ENCODE measurements around the gene COX4I1. TPM values are rescaled to one million over a fixed set of nuclear protein-coding genes. Genes with fewer than 3 reads are reported as not detected.
"Not testable (repeated sequence)": the region's sequence is repeated elsewhere in the genome, so short reads cannot be mapped to it uniquely, and the experiment has no call there.

COX4I1 gene
- polyA plus RNA-seq, 3 donors, result 533 to 1,232 (median 1,054) TPM

- no peak overlapping the region for H3K27ac ChIP-seq (ENCODE audit: low read depth, low read length)
- 90 to 96% (median 93%) methylated on average over 14 of the region's 14 CpGs for WGBS, 3 donors
These were observed 16.7 kb downstream of the COX4I1 start for GRCh38 chr16:85816159-85816558.

- H3K27ac ChIP-seq (ENCODE audit: low read depth, low read length), result not testable (repeated sequence)
- 85 to 91% (median 88%) methylated on average over 6 of the region's 6 CpGs for WGBS, 3 donors
These were observed 17.7 kb downstream of the COX4I1 start for GRCh38 chr16:85817195-85817594.

DNA sequence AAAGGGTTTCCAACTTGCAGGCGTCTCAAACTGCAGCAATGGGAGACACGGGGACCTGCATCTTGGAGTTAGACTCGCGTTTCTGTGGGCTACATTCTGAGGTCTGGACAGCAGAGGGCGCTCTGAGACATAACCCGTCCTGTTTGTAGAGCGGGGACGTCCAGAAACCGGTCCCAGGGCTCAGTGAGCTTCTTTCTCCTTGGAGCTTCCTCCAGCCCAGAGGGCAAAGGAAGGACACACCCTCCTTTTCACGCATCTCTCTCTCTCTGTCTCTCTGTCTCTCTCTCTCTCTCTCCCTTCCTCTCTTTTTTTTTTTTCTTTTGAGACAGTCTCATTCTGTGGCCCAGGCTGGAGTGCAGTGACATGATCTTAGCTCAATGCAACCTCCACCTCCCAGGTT lies 19.8 kb downstream of the COX4I1 start:
- no peak overlapping the region for H3K27ac ChIP-seq (ENCODE audit: low read depth, low read length)
- WGBS, 3 donors, result 2 to 4% (median 3%) methylated on average over 10 of the region's 10 CpGs

GRCh38 chr16:85819771-85820170 lies 20.3 kb downstream of the COX4I1 start:
- WGBS, 3 donors, result 38 to 67% (median 57%) methylated on average over 6 of the region's 6 CpGs
- H3K27ac ChIP-seq (ENCODE audit: low read depth, low read length), result no peak overlapping the region

- no peak overlapping the region for H3K27ac ChIP-seq (ENCODE audit: low read depth, low read length)
- WGBS, 3 donors, result 59 to 67% (median 66%) methylated on average over 22 of the region's 22 CpGs
These were observed 21.3 kb downstream of the COX4I1 start for GRCh38 chr16:85820604-85821372.

GRCh38 chr16:85821390-85822135 lies 22.1 kb downstream of the COX4I1 start:
- H3K27ac ChIP-seq (ENCODE audit: low read depth, low read length), result no peak overlapping the region
- 12 to 15% (median 14%) methylated on average over 24 to 27 of the region's 27 CpGs for WGBS, 3 donors

GRCh38 chr16:85822145-85822544 lies 22.6 kb downstream of the COX4I1 start:
- no peak overlapping the region for H3K27ac ChIP-seq (ENCODE audit: low read depth, low read length)
- 93 to 94% (median 94%) methylated on average over 12 of the region's 12 CpGs for WGBS, 3 donors

DNA sequence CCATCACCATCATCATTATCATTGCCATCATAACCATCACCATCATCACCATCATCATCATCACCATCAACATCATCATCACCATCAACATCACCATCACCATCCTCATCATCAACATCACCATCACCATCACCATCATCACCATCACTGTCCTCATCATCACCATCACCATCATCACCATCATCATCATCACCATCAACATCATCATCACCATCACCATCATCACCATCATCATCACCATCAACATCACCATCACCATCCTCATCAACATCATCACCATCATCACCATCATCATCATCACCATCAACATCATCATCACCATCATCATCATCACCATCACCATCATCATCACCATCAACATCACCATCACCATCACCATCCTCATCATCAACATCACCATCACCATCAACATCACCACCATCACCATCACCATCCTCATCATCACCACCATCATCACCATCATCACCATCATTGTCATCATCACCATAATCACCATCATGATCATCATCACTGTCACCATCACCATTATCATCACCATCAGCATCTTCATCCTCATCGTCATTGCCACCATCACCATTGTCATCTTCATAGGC lies 23.9 kb downstream of the COX4I1 start:
- no peak overlapping the region for H3K27ac ChIP-seq (ENCODE audit: low read depth, low read length)
- 98 to 100% (median 100%) methylated on average over 1 of the region's 1 CpG for WGBS, 3 donors

DNA sequence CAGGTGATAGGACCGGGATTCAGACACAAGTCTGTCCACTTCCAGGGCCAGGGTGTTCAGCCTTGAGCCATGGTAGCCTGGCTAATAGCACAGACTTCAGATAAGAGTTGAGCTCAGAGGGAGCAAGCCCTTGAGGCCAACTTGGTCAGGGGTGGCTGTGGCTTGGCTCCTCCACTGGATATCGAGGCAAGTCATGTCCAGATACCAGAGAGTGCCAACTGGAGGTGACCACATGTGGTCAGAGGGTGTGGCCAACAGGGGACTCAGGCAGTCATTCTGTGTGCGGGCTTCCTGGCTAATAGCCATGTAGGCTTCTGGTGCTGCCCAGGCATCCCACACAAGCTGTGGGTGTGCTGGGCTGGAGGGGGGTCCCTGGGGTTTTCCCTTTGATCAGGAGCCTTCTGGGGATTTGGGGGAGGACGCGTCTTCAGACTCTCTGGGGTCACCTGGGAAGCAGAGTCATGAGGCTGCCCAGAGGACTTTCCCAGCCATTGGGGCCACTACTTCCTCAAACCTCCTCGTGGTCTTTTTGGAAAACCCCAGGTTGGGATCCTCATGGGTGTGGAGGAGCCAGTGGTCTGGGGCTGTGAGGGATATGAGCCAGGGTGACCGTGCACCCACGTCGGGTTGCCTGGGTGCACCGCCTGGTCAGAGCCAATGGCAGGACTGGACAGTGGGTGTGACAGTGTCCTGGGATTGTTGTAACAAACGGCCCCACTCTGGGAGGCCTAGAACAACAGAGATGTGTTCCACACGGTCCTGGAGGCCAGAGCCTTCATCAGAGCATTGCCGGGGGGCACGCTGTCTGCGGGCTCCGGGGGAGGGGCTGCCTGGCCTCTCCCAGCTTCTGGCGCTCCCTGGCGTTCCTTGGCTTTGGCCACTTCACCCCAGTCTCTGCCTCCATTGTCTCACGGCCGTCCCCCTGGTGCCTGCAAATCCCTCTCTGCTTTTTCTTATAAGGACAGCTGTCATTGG lies 25.0 kb downstream of the COX4I1 start:
- WGBS, 3 donors, result 78 to 80% (median 80%) methylated on average over 20 of the region's 20 CpGs
- no peak overlapping the region for H3K27ac ChIP-seq (ENCODE audit: low read depth, low read length)

DNA sequence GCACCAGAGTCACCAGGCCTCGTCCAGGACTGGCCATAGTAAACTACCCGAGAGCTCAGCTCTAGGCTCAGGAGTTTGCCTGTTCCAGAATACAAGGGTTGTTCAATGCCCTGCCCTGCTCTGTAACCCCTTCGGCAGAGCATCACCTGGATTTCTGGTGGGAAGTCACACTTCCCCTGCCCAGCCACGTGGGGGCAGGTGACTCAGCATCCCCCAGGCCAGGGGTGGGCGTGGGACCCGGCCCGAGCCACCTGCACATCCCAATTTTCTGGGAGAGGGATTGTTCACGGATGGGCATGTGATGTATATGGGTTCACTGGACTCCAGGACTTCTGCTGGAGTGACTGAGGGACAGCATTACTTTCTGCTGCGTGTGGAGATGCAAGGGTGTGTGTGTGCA lies 25.8 kb downstream of the COX4I1 start:
- no peak overlapping the region for H3K27ac ChIP-seq (ENCODE audit: low read depth, low read length)
- WGBS, 3 donors, result 62 to 70% (median 65%) methylated on average over 9 of the region's 9 CpGs

DNA sequence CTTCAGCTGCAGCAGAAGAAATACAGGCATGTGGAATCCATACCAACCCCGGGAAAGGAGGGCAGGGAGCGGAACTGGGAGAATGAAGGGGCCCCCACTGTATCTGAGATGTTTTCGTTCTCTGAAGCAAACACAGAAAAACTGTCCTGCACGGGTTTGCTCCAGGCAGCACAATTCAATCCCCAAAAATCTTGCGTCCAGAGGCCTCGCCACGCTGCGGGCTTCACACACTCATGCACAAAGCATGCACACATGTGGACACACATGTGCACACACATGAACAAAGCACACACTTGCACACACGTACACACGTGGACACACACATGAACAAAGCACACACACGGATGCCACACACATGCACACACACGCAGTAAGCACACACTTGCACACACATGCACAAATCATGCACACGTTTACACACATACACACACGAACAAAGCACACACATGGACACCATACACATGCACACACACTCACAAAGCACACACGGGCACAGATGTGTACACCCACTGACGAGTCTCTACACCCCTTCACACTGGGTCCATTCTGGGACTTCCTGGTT lies 27.3 kb downstream of the COX4I1 start:
- WGBS, 3 donors, result 78 to 89% (median 86%) methylated on average over 16 of the region's 16 CpGs
- H3K27ac ChIP-seq (ENCODE audit: low read depth, low read length), result no peak overlapping the region

- H3K27ac ChIP-seq (ENCODE audit: low read depth, low read length), result no peak overlapping the region
- 60 to 80% (median 67%) methylated on average over 9 of the region's 9 CpGs for WGBS, 3 donors
These were observed 28.7 kb downstream of the COX4I1 start for GRCh38 chr16:85828166-85828565.

GRCh38 chr16:85829171-85829719 lies 29.8 kb downstream of the COX4I1 start:
- H3K27ac ChIP-seq (ENCODE audit: low read depth, low read length), result no peak overlapping the region
- WGBS, 3 donors, result 57 to 70% (median 61%) methylated on average over 15 of the region's 15 CpGs

GRCh38 chr16:85829751-85830445 lies 30.4 kb downstream of the COX4I1 start:
- WGBS, 3 donors, result 42 to 72% (median 43%) methylated on average over 24 of the region's 24 CpGs
- H3K27ac ChIP-seq (ENCODE audit: low read depth, low read length), result no peak overlapping the region

DNA sequence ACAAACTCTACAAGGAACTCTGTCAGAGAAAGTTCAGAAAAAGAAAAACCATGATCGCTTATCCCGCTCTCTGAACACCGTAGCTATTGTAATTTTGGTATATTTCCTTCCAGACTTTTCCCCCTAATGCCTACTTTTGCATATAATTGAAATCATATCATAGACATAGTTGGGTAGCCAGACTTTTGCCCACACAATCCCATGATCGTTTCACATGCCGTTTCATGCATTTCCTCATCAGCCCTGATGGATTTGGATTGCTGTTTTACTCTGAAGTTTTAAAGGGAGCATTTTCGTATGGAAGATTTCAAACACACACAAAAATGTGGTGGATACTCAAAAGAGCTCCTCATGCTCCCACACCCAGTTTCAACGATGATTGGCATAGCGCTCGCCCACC lies 31.3 kb downstream of the COX4I1 start:
- WGBS, 3 donors, result 72 to 79% (median 76%) methylated on average over 9 of the region's 9 CpGs

DNA sequence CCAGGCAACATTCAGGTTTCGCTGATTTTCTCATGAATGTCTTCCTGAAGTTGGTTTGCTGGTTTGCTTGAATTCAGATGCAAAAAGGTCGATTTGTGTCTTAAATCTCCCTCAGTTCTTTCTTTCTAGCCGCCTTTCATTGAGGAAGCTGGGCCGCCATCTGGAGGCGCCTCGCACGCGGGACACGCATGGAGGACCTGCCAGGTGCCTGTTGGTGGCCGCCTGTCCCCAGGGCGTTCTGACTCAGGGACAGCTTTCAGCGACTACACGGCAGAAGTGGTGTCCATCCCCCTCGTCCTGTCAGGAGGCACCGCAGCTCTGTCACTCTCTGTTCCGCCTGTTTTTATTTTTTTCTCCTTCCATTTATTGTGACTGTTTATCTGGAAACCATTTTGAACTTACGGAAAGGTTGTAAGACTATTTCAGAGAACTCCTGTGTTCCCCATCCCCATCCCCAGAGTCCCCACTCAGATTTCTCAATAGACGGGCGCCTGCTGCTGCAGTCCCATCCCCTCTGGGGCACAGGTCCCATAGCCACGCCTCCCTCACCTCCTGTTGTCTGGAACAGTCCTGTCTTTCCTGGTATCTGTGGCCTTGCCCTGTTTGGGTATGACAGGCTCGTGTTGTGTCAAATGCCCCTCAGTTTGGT lies 33.2 kb downstream of the COX4I1 start:
- 68 to 75% (median 68%) methylated on average over 21 of the region's 21 CpGs for WGBS, 3 donors
- H3K27ac ChIP-seq (ENCODE audit: low read depth, low read length), result no peak overlapping the region

More for the DNA sequence above, 31.3 kb downstream of the COX4I1 start:
- H3K27ac ChIP-seq (ENCODE audit: low read depth, low read length), result no peak overlapping the region

Data from adipose tissue (tissue), 3 donors.